ENCODE measurements around the gene MUC22.
A peak's percentile ranks its signal among the peaks of the same experiment; 100 is the strongest.

The MUC22 gene

DNA sequence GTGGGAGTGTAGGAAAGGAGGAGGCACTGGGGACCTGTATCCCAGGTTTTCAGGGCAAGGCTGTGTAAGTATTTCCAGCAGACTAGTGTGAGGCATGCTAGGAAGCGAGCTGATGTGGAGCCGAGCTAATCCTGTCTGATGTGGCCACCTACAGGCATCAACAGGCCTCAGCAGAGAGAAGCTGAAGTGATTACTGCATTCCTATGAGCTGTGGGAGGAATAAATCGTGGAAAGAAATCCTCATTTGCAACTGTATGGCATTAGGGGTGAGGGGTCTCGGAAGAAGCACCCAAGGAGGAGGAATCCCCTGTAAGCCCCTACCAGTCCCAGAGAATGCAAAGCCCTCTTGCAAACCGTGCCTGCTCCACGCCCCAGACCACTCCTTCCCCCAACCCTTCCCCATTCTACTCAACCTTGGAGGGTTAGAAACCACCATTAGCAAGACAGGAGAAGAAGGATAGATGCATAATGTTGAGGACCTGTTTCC lies 60.5 kb downstream of the MUC22 start:
- DNase-seq (ENCODE audit: insufficient read length, low spot score) (no peak), FAIRE-seq (no peak)
- TF ChIP-seq, protein P1, sequence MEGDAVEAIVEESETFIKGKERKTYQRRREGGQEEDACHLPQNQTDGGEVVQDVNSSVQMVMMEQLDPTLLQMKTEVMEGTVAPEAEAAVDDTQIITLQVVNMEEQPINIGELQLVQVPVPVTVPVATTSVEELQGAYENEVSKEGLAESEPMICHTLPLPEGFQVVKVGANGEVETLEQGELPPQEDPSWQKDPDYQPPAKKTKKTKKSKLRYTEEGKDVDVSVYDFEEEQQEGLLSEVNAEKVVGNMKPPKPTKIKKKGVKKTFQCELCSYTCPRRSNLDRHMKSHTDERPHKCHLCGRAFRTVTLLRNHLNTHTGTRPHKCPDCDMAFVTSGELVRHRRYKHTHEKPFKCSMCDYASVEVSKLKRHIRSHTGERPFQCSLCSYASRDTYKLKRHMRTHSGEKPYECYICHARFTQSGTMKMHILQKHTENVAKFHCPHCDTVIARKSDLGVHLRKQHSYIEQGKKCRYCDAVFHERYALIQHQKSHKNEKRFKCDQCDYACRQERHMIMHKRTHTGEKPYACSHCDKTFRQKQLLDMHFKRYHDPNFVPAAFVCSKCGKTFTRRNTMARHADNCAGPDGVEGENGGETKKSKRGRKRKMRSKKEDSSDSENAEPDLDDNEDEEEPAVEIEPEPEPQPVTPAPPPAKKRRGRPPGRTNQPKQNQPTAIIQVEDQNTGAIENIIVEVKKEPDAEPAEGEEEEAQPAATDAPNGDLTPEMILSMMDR (IDR thresholded peaks at IDR 0.05; ENCODE audit: insufficient read depth, missing control alignments): peak; percentile 79

DNA sequence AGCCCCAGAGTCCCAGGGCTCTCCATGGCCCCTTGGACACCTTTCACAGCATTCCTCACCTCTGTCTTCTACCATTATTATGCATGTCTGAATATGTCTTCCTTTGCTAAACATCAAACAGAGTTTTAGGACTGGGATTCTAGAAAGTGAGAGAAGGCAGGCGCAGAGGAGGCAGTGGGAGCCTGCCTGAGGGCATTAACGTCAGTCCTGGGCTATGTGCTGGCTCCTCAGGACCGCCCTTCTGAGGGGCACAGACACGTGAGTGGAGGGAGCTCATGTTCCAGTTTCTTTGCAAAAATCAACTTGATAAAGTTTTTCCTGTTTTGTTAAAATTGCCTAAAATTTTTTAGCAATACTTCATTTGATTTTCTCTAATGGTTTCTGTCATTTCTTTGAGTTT lies 64.1 kb downstream of the MUC22 start:
- no peak for FAIRE-seq
- no peak for DNase-seq (ENCODE audit: insufficient read length, low spot score)
- TF ChIP-seq, protein P1 (IDR thresholded peaks at IDR 0.05; ENCODE audit: insufficient read depth, missing control alignments): no peak

DNA sequence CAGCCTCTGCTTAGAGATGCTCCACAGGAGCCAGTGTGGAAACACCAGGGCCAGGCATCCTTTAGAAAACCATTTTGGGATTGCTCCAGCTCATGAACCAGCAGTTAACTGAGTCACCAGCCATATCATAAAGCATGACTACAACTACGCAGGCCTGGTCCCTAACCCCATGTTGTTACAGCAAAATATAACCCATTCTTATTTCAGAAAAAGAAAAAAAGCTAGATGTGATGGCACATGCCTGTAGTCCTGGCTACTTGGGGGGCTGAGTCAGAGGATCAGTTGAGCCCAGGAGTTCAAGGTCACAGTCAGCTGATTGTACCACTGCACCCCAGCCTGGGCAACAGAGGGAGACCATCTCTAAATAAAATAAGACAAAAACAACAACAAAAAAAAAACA lies 65.3 kb downstream of the MUC22 start:
- no peak for FAIRE-seq
- DNase-seq (ENCODE audit: insufficient read length, low spot score): no peak
- TF ChIP-seq, protein P1 (IDR thresholded peaks at IDR 0.05; ENCODE audit: insufficient read depth, missing control alignments): no peak

DNA sequence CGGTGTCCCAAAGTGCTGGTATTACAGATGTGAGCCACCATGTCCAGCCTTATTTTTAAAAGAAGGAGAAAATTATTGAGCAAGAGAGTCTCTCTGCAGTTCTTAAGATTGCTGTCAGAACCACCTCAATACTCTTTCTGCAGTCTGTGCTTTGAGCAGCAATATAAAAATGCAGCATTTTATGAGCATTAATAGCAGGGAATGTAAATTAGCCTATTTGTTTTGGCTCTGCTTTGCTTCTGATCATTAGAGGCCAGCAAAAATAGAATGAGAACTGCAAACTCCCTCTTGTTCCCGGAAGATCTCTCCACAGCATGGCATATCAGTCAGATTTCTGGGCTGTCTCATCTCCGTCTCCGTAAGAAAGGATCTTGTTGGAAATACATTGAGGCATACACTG lies 66.3 kb downstream of the MUC22 start:
- no peak for DNase-seq (ENCODE audit: insufficient read length, low spot score)
- TF ChIP-seq, protein P1 (IDR thresholded peaks at IDR 0.05; ENCODE audit: insufficient read depth, missing control alignments): no peak
- FAIRE-seq: no peak

DNA sequence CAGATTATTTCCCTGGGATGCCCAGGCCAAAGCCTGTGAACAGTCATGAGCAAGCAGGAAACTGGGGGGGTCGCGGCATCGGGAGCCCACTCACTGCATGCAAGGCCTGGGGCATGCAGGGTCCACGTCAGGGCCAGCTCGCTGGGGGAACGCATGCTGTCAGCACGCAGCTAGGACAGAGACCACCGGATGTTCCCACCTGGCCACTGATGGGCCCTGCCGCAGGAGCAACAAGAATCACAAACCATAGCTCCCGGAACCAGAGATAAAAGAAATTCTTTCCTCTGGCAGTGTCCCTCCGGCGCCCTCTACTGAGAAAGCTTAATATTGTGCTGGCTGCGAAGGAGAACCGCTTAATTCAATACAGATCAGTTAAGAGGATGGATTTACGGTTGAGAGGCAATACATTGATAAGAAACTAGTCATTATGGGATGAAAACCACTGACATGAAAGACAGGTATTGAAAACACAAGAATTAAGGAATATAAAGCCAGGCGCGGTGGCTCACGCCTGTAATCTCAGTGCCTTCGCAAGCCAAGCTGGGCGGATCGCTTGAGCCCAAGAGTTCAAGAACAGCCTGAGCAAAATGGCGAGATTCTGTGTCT lies 69.5 kb downstream of the MUC22 start:
- TF ChIP-seq, protein P1 (IDR thresholded peaks at IDR 0.05; ENCODE audit: insufficient read depth, missing control alignments): peak; percentile 70
- DNase-seq (ENCODE audit: insufficient read length, low spot score) (peak; percentile 54), FAIRE-seq (no peak)

DNA sequence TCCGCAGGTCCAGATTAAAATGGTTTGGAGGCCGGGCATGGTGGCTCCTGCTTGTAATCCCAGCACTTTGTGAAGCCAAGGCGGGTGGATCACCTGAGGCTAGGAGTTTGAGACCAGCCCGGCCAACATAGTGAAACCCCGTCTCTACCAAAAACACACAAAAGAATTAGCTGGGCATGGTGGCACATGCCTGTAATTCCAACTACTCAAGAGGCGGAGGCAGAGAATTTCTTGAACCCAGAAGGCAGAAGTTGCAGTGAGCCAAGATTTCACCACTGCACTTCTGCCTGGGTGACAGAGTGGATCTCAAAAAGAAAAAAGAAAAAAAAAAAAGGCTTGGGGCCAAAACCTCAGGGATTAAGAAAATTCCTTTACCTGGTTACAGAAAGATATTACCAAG lies 71.6 kb downstream of the MUC22 start:
- DNase-seq (ENCODE audit: insufficient read length, low spot score) (no peak), FAIRE-seq (no peak)
- TF ChIP-seq, protein P1 (IDR thresholded peaks at IDR 0.05; ENCODE audit: insufficient read depth, missing control alignments): no peak

DNA sequence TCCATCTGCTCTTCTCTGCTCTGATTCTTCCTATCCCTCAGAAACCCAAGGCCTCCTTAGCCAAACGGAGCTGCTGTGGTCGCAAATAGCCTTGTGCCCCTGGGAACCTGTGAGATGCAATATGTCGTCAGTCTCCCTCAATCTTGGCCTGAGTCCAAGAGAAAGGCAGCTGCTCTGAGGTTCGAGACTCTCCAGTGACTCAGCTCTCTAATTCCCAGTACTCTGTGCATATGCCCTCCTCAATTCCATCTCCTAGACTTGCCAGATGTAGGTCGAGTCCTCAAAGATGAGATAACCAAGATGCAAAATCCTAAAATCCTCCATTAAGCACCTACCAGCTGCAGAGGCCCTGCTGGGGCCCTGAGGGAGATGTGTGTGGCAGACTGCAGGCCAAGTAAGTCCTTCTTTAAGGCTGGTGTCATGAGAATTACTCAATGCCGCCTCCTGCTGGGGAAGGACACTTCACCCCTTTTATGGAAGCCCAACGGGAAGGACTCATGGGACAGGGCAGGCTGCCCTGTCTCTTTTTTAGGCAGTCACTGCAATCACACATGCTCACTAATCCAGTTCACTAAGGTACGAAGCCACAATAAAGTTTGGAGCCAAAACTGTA lies 73.6 kb downstream of the MUC22 start:
- TF ChIP-seq, protein P1 (IDR thresholded peaks at IDR 0.05; ENCODE audit: insufficient read depth, missing control alignments): peak; percentile 63
- FAIRE-seq: no peak

More for the DNA sequence above, 73.6 kb downstream of the MUC22 start:
- no peak for DNase-seq (ENCODE audit: insufficient read length, low spot score)
